Ishikawa (cell line): ENCODE results near the gene IP6K3.

ENCODE experiments used
- CEBPB ChIP-seq: IDR thresholded peaks from 2 replicates; pipeline ENCODE4 v1.6.1; 2012
- EGR1 ChIP-seq: IDR thresholded peaks from 2 replicates; pipeline ENCODE4 v1.6.1; 2012
- RAD21 ChIP-seq: IDR thresholded peaks from 2 replicates; pipeline ENCODE4 v1.6.1; 2012; ENCODE audit warnings: low read depth
- TAF1 ChIP-seq: IDR thresholded peaks from 2 replicates; pipeline ENCODE4 v1.6.1; 2012; ENCODE audit warnings: low read depth, mild to moderate bottlenecking
- TEAD4 ChIP-seq: IDR thresholded peaks from 2 replicates; pipeline ENCODE4 v1.6.1; 2012
- USF1 ChIP-seq: IDR thresholded peaks from 2 replicates; pipeline ENCODE4 v1.6.1; 2012
- YY1 ChIP-seq: IDR thresholded peaks from 2 replicates; pipeline ENCODE4 v1.6.1; 2012; ENCODE audit warnings: low read depth
- TF ChIP-seq, protein P1 (sequence below): IDR thresholded peaks from 2 replicates; pipeline ENCODE4 v1.6.1; 2012

DNA sequence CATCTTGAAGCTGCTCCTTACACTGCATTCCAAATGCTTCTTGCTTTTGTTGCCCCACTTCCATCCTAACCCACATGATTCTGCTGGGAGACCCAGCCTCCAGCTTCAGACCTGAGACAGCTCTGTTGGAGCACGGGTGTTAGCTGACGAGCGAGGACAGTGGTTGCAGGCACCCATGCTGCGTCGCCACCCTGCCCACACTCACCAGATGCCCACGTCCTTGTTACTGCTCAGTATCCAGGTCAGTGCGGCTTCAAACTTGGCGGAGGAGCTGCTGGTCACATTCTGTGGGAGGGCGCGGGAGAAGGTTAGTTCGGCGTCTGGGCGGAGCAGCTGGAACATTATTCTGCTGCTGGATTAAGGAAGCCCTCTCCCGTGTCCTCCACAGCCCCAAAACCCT, 33.2 kb upstream of the IP6K3 start:
- TF ChIP-seq YY1, result no peak
- no peak for TF ChIP-seq USF1
- TF ChIP-seq TEAD4, result no peak
- TF ChIP-seq RAD21, result no peak
- no peak for TF ChIP-seq EGR1
- TF ChIP-seq CEBPB, result no peak
- TF ChIP-seq TAF1, result no peak
- TF ChIP-seq, protein P1, sequence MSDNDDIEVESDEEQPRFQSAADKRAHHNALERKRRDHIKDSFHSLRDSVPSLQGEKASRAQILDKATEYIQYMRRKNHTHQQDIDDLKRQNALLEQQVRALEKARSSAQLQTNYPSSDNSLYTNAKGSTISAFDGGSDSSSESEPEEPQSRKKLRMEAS, result no peak
